H1 (cell line): ENCODE measurements around the gene ZNF408. TPM values are rescaled to one million over a fixed set of nuclear protein-coding genes. Genes with fewer than 3 reads are reported as not detected.

Experiments used
- BRCA1 ChIP-seq: IDR thresholded peaks from 2 replicates; pipeline ENCODE4 v1.6.1; 2012; ENCODE audit warnings: low read depth, low read length, improper control_type of control experiment
- CHD7 ChIP-seq: fragments of 300-600 bp; sonication (generic); IDR thresholded peaks from 2 replicates; pipeline ENCODE4 v1.7.1; 2012; ENCODE audit warnings: low read length, moderate library complexity, mild to moderate bottlenecking, inconsistent platforms; ENCODE audit not compliant: insufficient replicate concordance
- MAFK ChIP-seq: IDR thresholded peaks from 2 replicates; pipeline ENCODE4 v1.6.1; 2012; ENCODE audit warnings: low read depth, mild to moderate bottlenecking, improper control_type of control experiment, low read length
- NANOG ChIP-seq: IDR thresholded peaks from 2 replicates; pipeline ENCODE4 v1.6.1; 2011; ENCODE audit warnings: low read length, low read depth, mild to moderate bottlenecking, inconsistent platforms; ENCODE audit not compliant: insufficient read depth, poor library complexity, severe bottlenecking
- POU5F1 ChIP-seq: IDR thresholded peaks from 2 replicates; pipeline ENCODE4 v1.6.1; 2011; ENCODE audit warnings: low read depth, mild to moderate bottlenecking, low read length, moderate library complexity
- SIN3A ChIP-seq, 2 experiments: IDR thresholded peaks in 1 of 2; conservative IDR thresholded peaks in 1 of 2; 2 replicates each; pipeline ENCODE4 v1.6.1; 2011 to 2012; ENCODE audit warnings: low read length in 2 of 2, improper control_type of control experiment in 1 of 2, low read depth in 1 of 2, mild to moderate bottlenecking in 1 of 2
- SIX5 ChIP-seq: IDR thresholded peaks from 2 replicates; pipeline ENCODE4 v1.6.1; 2011; ENCODE audit warnings: mild to moderate bottlenecking, low read depth, low read length
- polyA plus RNA-seq, 7 experiments: library from polyadenylated mRNA; depleted of rRNA in 3 of 7; stranded (reverse) in 5 of 7; unstranded in 2 of 7; fragments of >200 nt in 5 of 7; fragments of 200-250 nt in 2 of 7; gene quantifications; 1 replicate in 5 of 7; 2 replicates in 1 of 7; 4 replicates in 1 of 7; pipeline versions ENCODE4 v1.2.1 to v1.2.3, GENCODE V29; 2011 to 2013; ENCODE audit warnings: missing spikeins in 2 of 7, mixed read lengths in 2 of 7
- total RNA-seq: library from RNA; stranded (reverse); fragmentation: NEBNext Ultra II Directional; extraction: Animal tissue kit (Norgen Biotek cat#: 25700); gene quantifications from 2 replicates; pipeline ENCODE4 v1.2.1, GENCODE V29; 2021

Gene ZNF408
- total and polyA plus RNA-seq, 2 of the 8 experiments (the other 6 are each of a cell fraction or from before 2014, with no cell fraction given), result 10.7 to 11.0 TPM

GRCh38 chr11:46663277-46663940 lies 37.4 kb upstream of the ZNF408 start (continued):
- TF ChIP-seq NANOG (no peak), MAFK (no peak), SIX5 (no peak), CHD7 (no peak), BRCA1 (no peak), SIN3A (conservative IDR thresholded peaks at IDR 0.05 in 1 of 2, IDR thresholded peaks at IDR 0.05 in 1 of 2; ENCODE audit: low read depth in 1 of 2, low read length in 2 of 2) (no peak), POU5F1 (no peak)
